Measurements from ENCODE around the gene USP10.

USP10 gene

GRCh38 chr16:84775262-84775810, 75.5 kb downstream of the USP10 start:
- in situ Hi-C loops (cut with HindIII; ENCODE audit: low sequenced_read_pairs), result no loop called here
- DNase-seq (ENCODE audit: low read depth, low spot score), result no peak
- TF ChIP-seq CTCF (IDR thresholded peaks at IDR 0.05; ENCODE audit: low read depth, low read length), result no peak
- H3K4me3 ChIP-seq (ENCODE audit: low read depth, low read length), result no peak overlapping the region

GRCh38 chr16:84777435-84777834, 77.6 kb downstream of the USP10 start:
- no peak for DNase-seq (ENCODE audit: low read depth, low spot score)
- H3K4me3 ChIP-seq (ENCODE audit: low read depth, low read length), result no peak overlapping the region
- TF ChIP-seq CTCF (IDR thresholded peaks at IDR 0.05; ENCODE audit: low read depth, low read length), result no peak
- in situ Hi-C loops (cut with HindIII; ENCODE audit: low sequenced_read_pairs), result no loop called here

GRCh38 chr16:84778720-84779119, 78.9 kb downstream of the USP10 start:
- in situ Hi-C loops (cut with HindIII; ENCODE audit: low sequenced_read_pairs), result no loop called here
- TF ChIP-seq CTCF (IDR thresholded peaks at IDR 0.05; ENCODE audit: low read depth, low read length), result no peak

GRCh38 chr16:84780063-84780462, 80.3 kb downstream of the USP10 start:
- DNase-seq (ENCODE audit: low read depth, low spot score), result no peak
- in situ Hi-C loops (cut with HindIII; ENCODE audit: low sequenced_read_pairs), result no loop called here
- no peak overlapping the region for H3K4me3 ChIP-seq (ENCODE audit: low read depth, low read length)
- no peak for TF ChIP-seq CTCF (IDR thresholded peaks at IDR 0.05; ENCODE audit: low read depth, low read length)

More at GRCh38 chr16:84778720-84779119, 78.9 kb downstream of the USP10 start:
- no peak overlapping the region for H3K4me3 ChIP-seq (ENCODE audit: low read depth, low read length)
- no peak for DNase-seq (ENCODE audit: low read depth, low spot score)

- no peak overlapping the region for H3K4me3 ChIP-seq (ENCODE audit: low read depth, low read length)
- TF ChIP-seq CTCF (IDR thresholded peaks at IDR 0.05; ENCODE audit: low read depth, low read length), result no peak
- DNase-seq (ENCODE audit: low read depth, low spot score), result no peak
- in situ Hi-C loops (cut with HindIII; ENCODE audit: low sequenced_read_pairs), result no loop called here
Measured at GRCh38 chr16:84780544-84781376, 81.0 kb downstream of the USP10 start.

- no peak for TF ChIP-seq CTCF (IDR thresholded peaks at IDR 0.05; ENCODE audit: low read depth, low read length)
- DNase-seq (ENCODE audit: low read depth, low spot score), result peak; percentile 37
- no peak overlapping the region for H3K4me3 ChIP-seq (ENCODE audit: low read depth, low read length)
- in situ Hi-C loops (cut with HindIII; ENCODE audit: low sequenced_read_pairs), result no loop called here
Measured at GRCh38 chr16:84782846-84783245, 83.0 kb downstream of the USP10 start.

Data from astrocyte of the spinal cord (primary cell).